Measurements from ENCODE around the gene PNMA8A. TPM values are rescaled to one million over a fixed set of nuclear protein-coding genes. Genes with fewer than 3 reads are reported as not detected.

PNMA8A gene
- total RNA-seq, 1 donor from 2014 or later, result not detected

DNA sequence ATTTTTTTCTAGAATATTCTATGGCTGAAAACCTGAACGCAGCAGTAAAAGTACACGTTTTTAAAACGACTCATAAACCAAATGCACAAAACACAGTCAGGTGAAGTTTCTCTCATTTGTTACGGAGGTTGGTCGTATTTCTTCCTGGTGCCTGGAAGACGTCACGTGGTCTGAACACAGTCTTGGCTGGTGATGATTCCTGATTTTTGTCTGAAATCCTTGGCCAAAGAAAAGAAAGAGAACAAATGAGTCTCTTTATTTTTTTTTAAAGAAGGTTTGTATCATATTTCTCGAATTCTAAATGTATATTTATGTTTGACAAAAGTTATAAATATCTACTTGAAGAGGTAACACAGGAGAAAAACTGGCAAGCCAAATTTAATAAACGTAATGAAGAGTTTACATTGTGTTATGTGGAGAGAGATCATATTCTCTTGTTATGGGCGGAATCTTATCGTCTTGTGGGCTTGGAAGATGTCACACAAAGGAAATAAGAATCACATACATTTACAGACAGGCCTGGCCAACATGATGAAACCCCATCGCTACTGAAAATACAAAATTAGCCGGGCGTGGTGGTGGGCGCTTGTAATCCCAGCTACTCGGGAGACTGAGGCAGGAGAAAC, 10.0 kb upstream of the PNMA8A start:
- ChIA-PET CTCF (interaction anchor here (0.6 kb wide), 1 partner anchor 911 kb away, joined by 6 read pairs; no protein-coding TSS in a partner anchor), POLR2A (no interaction called here)
- Mint-ChIP-seq H3K4me3 (no peak overlapping the region), H3K27me3 (peaks cover 42% of the 10 kb centered on the region), H3K27ac (no peak overlapping the region), H3K36me3 (ENCODE audit: low read depth) (no peaks in the 10 kb centered on the region), H3K4me1 (no peaks in the 10 kb centered on the region), H3K9me3 (no peaks in the 10 kb centered on the region)
- ATAC-seq (ENCODE audit: low read depth), result no peak
- TF ChIP-seq, protein P1, sequence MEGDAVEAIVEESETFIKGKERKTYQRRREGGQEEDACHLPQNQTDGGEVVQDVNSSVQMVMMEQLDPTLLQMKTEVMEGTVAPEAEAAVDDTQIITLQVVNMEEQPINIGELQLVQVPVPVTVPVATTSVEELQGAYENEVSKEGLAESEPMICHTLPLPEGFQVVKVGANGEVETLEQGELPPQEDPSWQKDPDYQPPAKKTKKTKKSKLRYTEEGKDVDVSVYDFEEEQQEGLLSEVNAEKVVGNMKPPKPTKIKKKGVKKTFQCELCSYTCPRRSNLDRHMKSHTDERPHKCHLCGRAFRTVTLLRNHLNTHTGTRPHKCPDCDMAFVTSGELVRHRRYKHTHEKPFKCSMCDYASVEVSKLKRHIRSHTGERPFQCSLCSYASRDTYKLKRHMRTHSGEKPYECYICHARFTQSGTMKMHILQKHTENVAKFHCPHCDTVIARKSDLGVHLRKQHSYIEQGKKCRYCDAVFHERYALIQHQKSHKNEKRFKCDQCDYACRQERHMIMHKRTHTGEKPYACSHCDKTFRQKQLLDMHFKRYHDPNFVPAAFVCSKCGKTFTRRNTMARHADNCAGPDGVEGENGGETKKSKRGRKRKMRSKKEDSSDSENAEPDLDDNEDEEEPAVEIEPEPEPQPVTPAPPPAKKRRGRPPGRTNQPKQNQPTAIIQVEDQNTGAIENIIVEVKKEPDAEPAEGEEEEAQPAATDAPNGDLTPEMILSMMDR (IDR thresholded peaks at IDR 0.05), result no peak
- intact Hi-C loops (cut with micrococcal nuclease), result no loop called here
- DNase-seq, result no peak

DNA sequence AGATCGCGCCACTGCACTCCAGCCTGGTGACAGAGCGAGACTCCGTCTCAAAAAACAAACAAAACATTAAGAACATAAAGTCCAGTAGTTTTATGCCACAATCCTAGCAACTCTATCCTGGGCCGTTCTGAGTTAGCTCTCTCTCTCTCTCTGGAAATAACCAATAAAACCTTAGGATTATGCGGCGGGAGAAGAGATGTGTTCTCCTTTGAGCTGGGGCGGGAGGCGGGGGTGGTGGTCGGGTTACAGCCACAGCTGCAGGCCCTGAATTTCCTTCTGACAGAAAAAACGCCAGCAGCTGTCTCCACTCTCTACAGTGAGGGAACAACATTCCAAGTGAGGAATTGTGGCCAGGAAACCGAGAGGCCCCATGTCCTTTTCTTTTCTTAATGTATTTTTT, 9.1 kb upstream of the PNMA8A start:
- CTCF ChIA-PET, result interaction anchor here (0.7 kb wide), 1 partner anchor 208 kb away, joined by 3 read pairs; no protein-coding TSS in a partner anchor
- intact Hi-C loops (cut with micrococcal nuclease), result no loop called here
- no peak overlapping the region for H3K4me3 Mint-ChIP-seq
- no peak for DNase-seq
- no peaks in the 10 kb centered on the region for H3K4me1 Mint-ChIP-seq
- H3K27me3 Mint-ChIP-seq, result peaks cover 38% of the 10 kb centered on the region
- no peak overlapping the region for H3K27ac Mint-ChIP-seq
- ATAC-seq (ENCODE audit: low read depth), result no peak
- TF ChIP-seq, protein P1 (IDR thresholded peaks at IDR 0.05), result no peak
- H3K9me3 Mint-ChIP-seq, result no peaks in the 10 kb centered on the region
- POLR2A ChIA-PET, result no interaction called here
- H3K36me3 Mint-ChIP-seq (ENCODE audit: low read depth), result no peaks in the 10 kb centered on the region

DNA sequence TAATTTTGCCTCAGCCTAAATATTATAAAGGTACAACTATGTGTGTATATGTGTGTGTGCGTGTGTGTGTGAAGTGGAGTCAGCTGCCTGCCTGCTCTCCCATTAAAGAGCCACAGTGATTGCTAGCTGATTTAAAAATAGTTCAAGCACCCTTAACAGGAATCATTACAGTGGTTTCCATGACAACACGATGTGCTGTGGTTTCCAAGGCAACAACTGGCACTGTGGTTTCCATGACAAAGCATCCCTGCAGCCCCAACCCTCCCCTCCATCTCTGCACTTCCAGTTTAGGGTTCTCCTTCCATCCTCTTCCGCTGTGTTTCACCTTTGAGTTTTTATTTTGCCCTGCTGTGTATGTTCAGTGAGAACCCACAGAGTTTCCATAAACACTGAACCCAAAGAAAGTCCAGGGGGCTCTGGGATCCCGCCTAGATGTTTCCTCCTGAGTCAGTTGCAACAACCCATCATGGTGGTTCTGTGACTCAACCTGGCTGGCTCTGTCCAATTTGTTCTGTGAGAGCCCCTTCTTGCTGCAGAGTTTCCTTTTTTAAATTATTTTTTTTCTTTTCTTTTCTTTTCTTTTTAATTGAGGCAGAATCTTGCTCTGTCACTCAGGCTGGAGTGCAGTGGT, 7.1 kb upstream of the PNMA8A start:
- peaks cover 37% of the 10 kb centered on the region for H3K27me3 Mint-ChIP-seq
- DNase-seq (no peak), ATAC-seq (ENCODE audit: low read depth) (no peak)
- no peaks in the 10 kb centered on the region for H3K36me3 Mint-ChIP-seq (ENCODE audit: low read depth)
- H3K4me1 Mint-ChIP-seq, result no peaks in the 10 kb centered on the region
- CTCF ChIA-PET, result no interaction called here
- no peak overlapping the region for H3K27ac Mint-ChIP-seq
- intact Hi-C loops (cut with micrococcal nuclease), result no loop called here
- POLR2A ChIA-PET, result no interaction called here
- H3K4me3 Mint-ChIP-seq, result no peak overlapping the region
- no peaks in the 10 kb centered on the region for H3K9me3 Mint-ChIP-seq
- TF ChIP-seq, protein P1 (IDR thresholded peaks at IDR 0.05), result no peak

DNA sequence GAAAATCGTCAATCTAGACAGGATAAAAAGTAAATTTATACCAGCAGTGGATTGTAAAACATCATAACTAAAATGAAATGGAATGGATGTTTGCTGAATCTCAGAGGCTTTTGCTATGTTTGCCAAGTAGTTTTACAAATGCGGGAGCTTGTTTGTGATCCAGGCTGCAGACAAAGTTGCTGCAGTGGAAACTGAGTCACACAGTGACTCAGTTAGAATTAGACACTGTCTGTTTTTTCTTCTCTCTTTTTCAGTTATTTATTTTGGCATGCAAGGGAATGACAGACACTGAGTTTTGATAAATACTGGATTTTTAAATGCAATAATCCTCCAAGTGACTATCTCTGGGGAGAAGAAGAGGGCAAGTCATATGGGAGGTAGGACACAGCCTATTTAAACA, 4.6 kb upstream of the PNMA8A start:
- ChIA-PET POLR2A (no interaction called here), CTCF (no interaction called here)
- TF ChIP-seq, protein P1 (IDR thresholded peaks at IDR 0.05), result no peak
- Mint-ChIP-seq H3K27ac (no peak overlapping the region), H3K36me3 (ENCODE audit: low read depth) (no peaks in the 10 kb centered on the region), H3K27me3 (peaks cover 41% of the 10 kb centered on the region), H3K4me1 (no peaks in the 10 kb centered on the region), H3K9me3 (no peaks in the 10 kb centered on the region), H3K4me3 (no peak overlapping the region)
- no peak for ATAC-seq (ENCODE audit: low read depth)
- intact Hi-C loops (cut with micrococcal nuclease), result no loop called here
- DNase-seq, result no peak

DNA sequence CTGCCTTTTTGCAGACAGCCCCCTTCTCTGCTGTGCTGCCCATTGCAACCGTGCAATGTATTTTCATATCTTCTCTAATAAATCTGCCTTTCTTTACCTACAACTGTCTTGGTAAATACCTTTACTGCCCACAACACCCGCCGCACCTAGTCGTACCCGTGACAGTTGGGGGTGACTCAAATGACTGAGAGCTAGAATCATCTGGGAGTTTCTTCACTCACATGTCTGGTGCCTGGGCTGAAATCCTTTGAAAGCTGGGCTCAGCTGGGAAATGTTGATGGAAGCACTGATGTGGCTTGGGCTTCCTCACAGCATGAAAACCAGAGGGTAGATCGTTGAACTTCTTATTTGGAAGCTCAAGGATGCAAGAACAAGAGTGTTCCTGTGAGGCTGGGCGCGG, 2.8 kb upstream of the PNMA8A start:
- Mint-ChIP-seq H3K4me3 (no peak overlapping the region), H3K36me3 (ENCODE audit: low read depth) (no peaks in the 10 kb centered on the region), H3K4me1 (no peaks in the 10 kb centered on the region), H3K27me3 (peaks cover 53% of the 10 kb centered on the region), H3K27ac (no peak overlapping the region), H3K9me3 (no peaks in the 10 kb centered on the region)
- TF ChIP-seq, protein P1 (IDR thresholded peaks at IDR 0.05), result no peak
- CTCF ChIA-PET, result no interaction called here
- no peak for DNase-seq
- POLR2A ChIA-PET, result no interaction called here
- ATAC-seq (ENCODE audit: low read depth), result no peak
- intact Hi-C loops (cut with micrococcal nuclease), result no loop called here

Data from activated B cell treated with CpG ODN at 0.5 μM for 24 hours (primary cell).